Stimulated activated CD8-positive, alpha-beta memory T cell treated with anti-CD3 and anti-CD28 coated beads, Interleukin-4, amount 100 ng/mL, for 4 hours (primary cell): Measurements from ENCODE around the gene LMBRD2.
"Not testable (repeated sequence)": the region's sequence is repeated elsewhere in the genome, so short reads cannot be mapped to it uniquely, and the experiment has no call there.

ENCODE experiments used
- DNase-seq, 2 donors: peaks; one replicate each; pipeline ENCODE4 v3.0.0-alpha.2; 2020; ENCODE audit warnings: low read depth in 2 of 2, low spot score in 1 of 2

Gene LMBRD2

GRCh38 chr5:36151434-36152323 is at the start of gene LMBRD2, which contains the start of gene SKP2:
Gene LMBRD2 (minus strand): TSS chr5:36151887. CDS start chr5:36143349, 8,538 bp downstream.
Gene SKP2 (plus strand): TSS chr5:36152111. CDS start chr5:36152263, 152 bp downstream.
- peak; percentile 91 to 95 for DNase-seq

- no peak for DNase-seq
These were observed 48.8 kb upstream of the LMBRD2 start for GRCh38 chr5:36200513-36200912.

DNA sequence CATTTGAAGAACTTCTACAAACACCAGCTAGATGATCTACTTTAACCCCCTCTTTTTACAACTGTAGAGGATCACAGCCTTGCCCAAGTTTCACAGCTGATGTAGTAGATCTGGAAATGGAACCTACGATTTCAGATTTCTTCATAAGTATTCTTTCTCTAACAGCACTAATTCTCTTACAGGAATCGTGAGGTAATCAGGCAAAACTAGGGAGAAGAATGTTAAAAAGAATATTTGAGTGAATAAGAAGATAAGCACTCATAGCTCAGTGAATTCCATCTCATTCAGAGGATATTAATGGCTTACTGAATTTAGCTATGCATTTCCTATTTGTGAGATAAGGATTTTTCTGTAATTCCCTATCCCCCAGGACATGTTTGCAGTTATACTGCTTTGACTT is 47.9 kb upstream of the LMBRD2 start:
- DNase-seq = no peak

- not testable (repeated sequence) for DNase-seq
These were observed 47.1 kb upstream of the LMBRD2 start for GRCh38 chr5:36198783-36199182.

- no peak for DNase-seq
These were observed 46.6 kb upstream of the LMBRD2 start for GRCh38 chr5:36198281-36198680.

DNA sequence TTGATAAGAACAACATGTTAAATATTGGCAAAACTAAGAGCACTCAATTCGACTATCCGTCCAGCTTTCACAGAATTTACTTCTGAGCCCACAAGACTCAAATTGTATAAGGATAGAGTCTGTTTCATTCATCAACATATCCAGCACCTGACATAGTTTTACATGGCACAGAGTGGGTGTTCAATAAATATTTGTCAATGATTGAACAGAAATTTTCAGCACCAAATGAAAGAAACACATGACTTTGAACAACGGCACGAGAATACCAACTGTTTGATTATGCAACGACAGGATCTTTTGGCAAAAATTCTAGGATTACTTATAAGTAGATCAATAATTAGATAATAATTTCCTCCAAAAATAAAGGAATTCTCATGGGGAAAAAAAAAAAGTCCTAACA is 42.1 kb upstream of the LMBRD2 start:
- DNase-seq = no peak

DNA sequence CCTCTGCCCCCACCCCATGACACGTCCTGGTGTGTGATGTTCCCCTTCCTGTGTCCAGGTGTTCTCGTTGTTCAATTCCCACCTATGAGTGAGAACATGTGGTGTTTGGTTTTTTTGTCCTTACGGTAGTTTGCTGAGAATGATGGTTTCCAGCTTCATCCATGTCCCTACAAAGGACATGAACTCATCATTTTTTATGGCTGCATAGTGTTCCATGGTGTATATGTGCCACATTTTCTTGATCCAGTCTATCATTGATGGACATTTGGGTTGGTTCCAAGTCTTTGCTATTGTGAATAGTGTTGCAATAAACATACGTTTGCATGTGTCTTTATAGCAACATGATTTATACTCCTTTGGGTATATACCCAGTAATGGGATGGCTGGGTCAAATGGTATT is 32.7 kb upstream of the LMBRD2 start:
- DNase-seq = not testable (repeated sequence)

DNA sequence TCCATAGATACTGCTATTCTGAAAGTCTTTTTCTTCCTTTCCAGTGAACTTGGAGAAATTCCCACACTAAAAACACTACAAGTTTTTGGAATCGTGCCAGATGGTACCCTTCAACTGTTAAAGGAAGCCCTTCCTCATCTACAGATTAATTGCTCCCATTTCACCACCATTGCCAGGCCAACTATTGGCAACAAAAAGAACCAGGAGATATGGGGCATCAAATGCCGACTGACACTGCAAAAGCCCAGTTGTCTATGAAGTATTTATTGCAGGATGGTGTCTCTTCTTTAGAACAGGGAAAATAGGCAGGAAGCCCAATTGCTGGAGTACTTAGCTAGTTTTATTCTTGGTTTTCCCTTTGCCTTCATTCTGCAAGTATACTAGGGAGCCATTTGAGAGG is 30.1 kb upstream of the LMBRD2 start:
- no peak for DNase-seq

- no peak for DNase-seq
These were observed 29.1 kb upstream of the LMBRD2 start for GRCh38 chr5:36180556-36181350.

DNA sequence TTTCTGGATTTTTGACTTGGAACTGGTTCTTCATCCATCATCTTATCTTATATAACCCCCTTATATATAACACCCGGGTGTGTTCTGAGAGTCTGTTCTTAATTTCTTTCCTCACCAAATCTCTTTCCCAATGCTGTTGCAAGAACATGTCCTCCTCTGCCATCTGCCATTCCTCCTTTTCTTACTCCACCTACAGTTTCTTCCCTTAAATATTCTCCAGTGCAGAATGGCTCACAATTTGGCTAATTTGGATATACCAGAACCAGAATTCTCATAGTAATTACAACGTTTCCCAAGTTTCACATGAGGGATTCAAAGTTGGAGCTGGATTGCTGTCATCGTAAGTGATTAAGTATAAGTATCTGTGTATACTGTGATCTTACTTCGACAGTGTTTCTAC is 28.3 kb upstream of the LMBRD2 start:
- no peak for DNase-seq

DNA sequence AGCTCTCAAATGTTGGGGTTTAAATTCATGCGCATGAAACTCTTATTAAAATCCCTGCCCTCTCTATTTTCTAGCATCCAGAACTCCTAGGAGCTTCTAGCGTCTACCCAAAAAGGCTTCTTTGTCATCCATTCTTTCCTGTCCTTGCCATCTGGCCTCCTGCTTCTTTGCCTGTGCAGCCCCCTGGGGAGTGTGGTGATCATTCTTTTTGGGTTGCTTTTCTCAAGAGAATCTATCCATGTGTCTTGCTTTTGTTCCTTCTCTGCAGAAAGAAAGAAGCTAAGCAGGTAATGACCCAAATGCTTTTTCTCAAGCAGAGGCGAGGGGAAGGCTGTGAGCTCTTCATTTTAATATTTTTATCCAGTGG is 26.8 kb upstream of the LMBRD2 start:
- DNase-seq = no peak

DNA sequence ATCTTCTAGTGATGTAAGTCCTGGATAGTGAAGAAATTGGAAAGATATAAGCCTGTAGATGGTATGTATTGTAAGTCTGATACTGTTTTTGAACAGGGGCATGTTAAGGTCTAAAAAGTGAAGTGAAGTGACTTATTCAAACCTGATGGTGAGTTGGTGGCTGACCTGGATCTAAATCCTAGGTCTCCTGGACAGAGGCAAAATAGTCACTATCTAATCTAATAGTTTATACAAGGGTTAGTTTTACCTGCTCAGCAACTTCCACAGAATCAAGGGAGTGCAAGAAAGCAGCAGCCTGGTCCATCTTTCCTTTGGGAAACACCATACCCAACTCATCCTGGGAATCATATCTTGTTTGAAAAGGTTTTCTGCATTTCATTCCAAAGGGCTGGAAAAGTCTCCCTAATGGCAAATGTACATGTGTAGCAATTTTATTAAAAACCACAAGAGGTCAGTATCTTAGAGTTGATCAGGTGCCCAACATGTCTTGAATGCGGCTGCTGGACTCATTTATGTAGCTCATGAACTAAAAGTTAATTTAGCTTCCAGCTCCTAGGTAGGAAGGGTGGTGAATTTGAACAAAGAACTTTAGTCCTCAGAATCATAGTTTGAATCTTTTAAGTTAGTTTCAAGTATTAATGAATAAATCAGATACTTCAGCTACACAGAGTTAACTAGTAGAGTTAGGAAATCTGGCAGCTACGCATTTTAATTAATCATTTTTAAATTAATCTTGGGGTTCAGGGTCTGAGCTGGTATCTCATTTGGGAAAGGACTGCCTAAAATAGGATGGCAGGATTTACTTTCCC is 26.2 kb upstream of the LMBRD2 start:
- DNase-seq = no peak

DNA sequence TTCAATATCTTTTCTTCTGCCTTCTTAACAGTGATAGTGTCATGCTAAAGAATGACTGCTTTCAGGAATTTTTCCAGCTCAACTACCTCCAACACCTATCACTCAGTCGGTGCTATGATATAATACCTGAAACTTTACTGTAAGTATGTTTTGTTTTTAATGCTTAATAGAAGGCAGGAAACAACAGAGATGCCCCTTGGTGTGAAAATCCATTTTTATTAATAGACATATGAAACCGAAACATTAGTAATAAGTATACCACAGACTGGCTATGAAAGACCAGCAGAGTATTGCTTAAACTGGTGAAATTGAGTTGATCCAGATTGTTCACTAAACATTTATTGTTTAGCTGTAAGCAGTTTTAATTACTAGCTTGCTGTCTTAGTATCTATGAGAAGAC is 25.5 kb upstream of the LMBRD2 start:
- no peak for DNase-seq

DNA sequence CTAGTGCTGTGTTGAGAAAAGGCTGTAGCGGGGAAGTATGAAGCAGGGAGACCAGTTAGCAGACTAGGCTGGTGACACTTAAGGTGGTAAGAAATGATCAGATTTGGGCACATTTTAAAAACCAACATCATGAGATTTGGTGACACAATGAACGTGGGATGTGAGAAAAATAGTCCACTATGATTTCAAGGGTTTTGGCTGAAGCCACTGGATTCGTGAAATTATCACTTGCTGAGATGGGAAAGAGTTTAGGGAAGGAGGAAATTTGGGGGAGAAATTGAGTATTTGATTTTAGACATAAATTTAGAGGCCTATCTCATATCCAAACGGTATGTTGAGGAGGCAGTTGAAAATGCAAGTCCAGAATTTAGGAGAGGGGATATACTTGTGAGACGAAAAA is 23.4 kb upstream of the LMBRD2 start:
- DNase-seq = no peak

DNA sequence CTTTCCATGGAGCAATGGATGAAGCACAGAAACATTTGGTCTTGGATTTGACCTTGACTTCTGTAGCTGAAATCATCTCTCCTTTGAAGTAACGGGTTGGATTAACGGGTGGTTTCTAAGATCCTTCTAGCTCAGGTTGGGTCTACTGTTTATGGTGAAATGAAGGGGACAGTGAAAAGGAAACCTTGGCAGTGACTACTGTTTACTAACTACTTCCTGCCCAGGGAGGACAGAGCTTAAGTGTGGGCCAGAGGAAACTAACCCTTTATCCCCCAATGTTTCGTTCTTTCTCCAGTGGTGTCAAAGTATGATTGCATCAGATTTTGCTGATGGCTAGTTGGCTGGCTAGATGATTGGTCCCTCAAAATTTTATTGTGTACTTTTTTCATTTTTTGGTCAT is 22.4 kb upstream of the LMBRD2 start:
- no peak for DNase-seq

GRCh38 chr5:36173426-36173825 is 21.7 kb upstream of the LMBRD2 start:
- DNase-seq = no peak

GRCh38 chr5:36172599-36172998 is 20.9 kb upstream of the LMBRD2 start:
- DNase-seq = no peak

GRCh38 chr5:36170832-36171424 is 19.2 kb upstream of the LMBRD2 start:
- no peak for DNase-seq

DNA sequence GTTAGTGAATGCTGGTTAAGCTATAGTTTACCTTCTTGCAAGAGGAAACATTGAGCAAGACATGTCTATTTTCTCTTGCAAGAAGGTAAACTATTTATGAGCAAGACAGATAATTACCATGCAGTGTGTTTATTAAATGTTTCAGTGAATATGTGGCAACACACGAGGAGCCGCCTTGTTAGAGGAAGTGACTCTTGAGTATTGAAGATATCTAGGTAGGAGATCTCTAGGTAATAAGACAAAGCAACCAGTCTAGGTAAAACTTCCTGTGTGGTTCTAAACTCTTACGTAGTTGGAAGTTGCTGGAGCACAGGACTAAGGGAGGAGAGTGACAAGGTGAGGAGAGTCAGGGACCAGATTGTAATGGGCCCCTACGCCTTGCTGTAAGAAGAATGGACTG is 17.1 kb upstream of the LMBRD2 start:
- DNase-seq = no peak

- DNase-seq = no peak
These were observed 12.8 kb upstream of the LMBRD2 start for GRCh38 chr5:36164461-36164860.
